SU-DHL-6 (cell line): ENCODE measurements around the gene SHROOM2.

ENCODE experiments used
- H2AFZ ChIP-seq: fragments of 200-600 bp; sonication (generic); 2 replicates; pipeline ENCODE4 v1.6.1; 2014; ENCODE audit warnings: low read depth, mild to moderate bottlenecking, moderate library complexity, mixed read lengths, antibody characterized with exemption, low read length; ENCODE audit not compliant: severe bottlenecking
- H3F3A ChIP-seq: fragments of 200-600 bp; shearing (Covaris generic); 2 replicates; pipeline ENCODE4 v1.6.0; 2016; ENCODE audit warnings: antibody characterized with exemption, mild to moderate bottlenecking; ENCODE audit not compliant: insufficient read depth
- H3K27ac ChIP-seq: fragments of 200-600 bp; sonication (generic); 2 replicates; pipeline ENCODE4 v1.5.1; 2016; ENCODE audit warnings: low read depth, mild to moderate bottlenecking, low read length, moderate library complexity, mixed read lengths
- H3K27me3 ChIP-seq: fragments of 200-600 bp; sonication (generic), shearing (Covaris generic); 2 replicates; pipeline ENCODE4 v1.6.0; 2014; ENCODE audit warnings: mild to moderate bottlenecking, low read length
- H3K36me3 ChIP-seq: fragments of 200-600 bp; sonication (generic); 2 replicates; pipeline ENCODE4 v1.6.1; 2014; ENCODE audit warnings: mild to moderate bottlenecking, low read length, mixed read lengths
- H3K4me2 ChIP-seq: fragments of 300-600, 200-600 bp; shearing (Covaris generic), sonication (generic); 2 replicates; pipeline ENCODE4 v1.6.0; 2014; ENCODE audit warnings: low read length, low read depth, mild to moderate bottlenecking; ENCODE audit not compliant: poor library complexity, severe bottlenecking
- H3K4me3 ChIP-seq: fragments of 200-600 bp; sonication (generic); 2 replicates; pipeline ENCODE4 v1.5.1; 2014; ENCODE audit warnings: antibody characterized with exemption, low read length, mild to moderate bottlenecking, mixed read lengths; ENCODE audit not compliant: insufficient read depth, poor library complexity, severe bottlenecking
- H3K79me2 ChIP-seq: fragments of 200-600 bp; sonication (generic); 2 replicates; pipeline ENCODE4 v1.6.1; 2014; ENCODE audit warnings: mild to moderate bottlenecking, low read length, moderate library complexity; ENCODE audit not compliant: insufficient read depth
- H3K9ac ChIP-seq: fragments of 200-600 bp; sonication (generic); 2 replicates; pipeline ENCODE4 v1.7.0; 2014; ENCODE audit warnings: mild to moderate bottlenecking, low read length
- H3K9me2 ChIP-seq: fragments of 200-600 bp; sonication (generic); replicated peaks from 2 replicates; pipeline ENCODE4 v1.6.1; 2014; ENCODE audit warnings: low read length; ENCODE audit not compliant: insufficient read depth
- H3K9me3 ChIP-seq: fragments of 200-600 bp; sonication (generic); 2 replicates; pipeline ENCODE4 v1.6.1; 2014; ENCODE audit warnings: low read length, mixed read lengths; ENCODE audit not compliant: insufficient read depth
- H4K20me1 ChIP-seq: fragments of 200-600 bp; sonication (generic); 2 replicates; pipeline ENCODE4 v1.6.1; 2014; ENCODE audit warnings: low read depth, mild to moderate bottlenecking, antibody characterized with exemption, low read length, moderate library complexity, mixed read lengths
- EZH2phosphoT487 ChIP-seq: fragments of 200-600 bp; sonication (generic), shearing (Covaris generic); conservative IDR thresholded peaks from 2 replicates; pipeline ENCODE4 v1.6.1; 2018; ENCODE audit warnings: mild to moderate bottlenecking, antibody characterized with exemption, low read length, moderate library complexity, mixed read lengths
- TF ChIP-seq, protein P1 (sequence below): fragments of 200-600 bp; sonication (generic); IDR thresholded peaks from one replicate; pipeline ENCODE4 v1.5.1; 2017; ENCODE audit warnings: antibody characterized with exemption, mild to moderate bottlenecking, low read length, moderate library complexity; ENCODE audit not compliant: insufficient read depth, poor library complexity, severe bottlenecking

SHROOM2 gene

GRCh38 chrX:9966775-9967408 is 180.7 kb downstream of the SHROOM2 start, which contains the start of gene CLDN34:
TSS of gene CLDN34 (plus strand) at chrX:9967358. CDS start at chrX:9967358, 0 bp downstream.
- no peak for TF ChIP-seq EZH2phosphoT487
- TF ChIP-seq, protein P1, sequence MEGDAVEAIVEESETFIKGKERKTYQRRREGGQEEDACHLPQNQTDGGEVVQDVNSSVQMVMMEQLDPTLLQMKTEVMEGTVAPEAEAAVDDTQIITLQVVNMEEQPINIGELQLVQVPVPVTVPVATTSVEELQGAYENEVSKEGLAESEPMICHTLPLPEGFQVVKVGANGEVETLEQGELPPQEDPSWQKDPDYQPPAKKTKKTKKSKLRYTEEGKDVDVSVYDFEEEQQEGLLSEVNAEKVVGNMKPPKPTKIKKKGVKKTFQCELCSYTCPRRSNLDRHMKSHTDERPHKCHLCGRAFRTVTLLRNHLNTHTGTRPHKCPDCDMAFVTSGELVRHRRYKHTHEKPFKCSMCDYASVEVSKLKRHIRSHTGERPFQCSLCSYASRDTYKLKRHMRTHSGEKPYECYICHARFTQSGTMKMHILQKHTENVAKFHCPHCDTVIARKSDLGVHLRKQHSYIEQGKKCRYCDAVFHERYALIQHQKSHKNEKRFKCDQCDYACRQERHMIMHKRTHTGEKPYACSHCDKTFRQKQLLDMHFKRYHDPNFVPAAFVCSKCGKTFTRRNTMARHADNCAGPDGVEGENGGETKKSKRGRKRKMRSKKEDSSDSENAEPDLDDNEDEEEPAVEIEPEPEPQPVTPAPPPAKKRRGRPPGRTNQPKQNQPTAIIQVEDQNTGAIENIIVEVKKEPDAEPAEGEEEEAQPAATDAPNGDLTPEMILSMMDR, result peak; percentile 13
- H3K9me2 ChIP-seq, result no peaks in the 10 kb centered on the region
- H3K9ac ChIP-seq, result no peak within 1 kb of the TSS
- H3K27ac ChIP-seq, result no peak within 1 kb of the TSS
- no peak within 1 kb of the TSS for H3K4me3 ChIP-seq
- H3K79me2 ChIP-seq, result no peaks in the 10 kb centered on the region
- H3K4me2 ChIP-seq, result no peak within 1 kb of the TSS
- no peaks in the 10 kb centered on the region for H3K9me3 ChIP-seq
- H3F3A ChIP-seq, result no peaks in the 10 kb centered on the region
- H3K27me3 ChIP-seq, result no peaks in the 10 kb centered on the region
- H2AFZ ChIP-seq, result no peak within 1 kb of the TSS
- H4K20me1 ChIP-seq, result no peaks in the 10 kb centered on the region
- no peaks in the 10 kb centered on the region for H3K36me3 ChIP-seq

GRCh38 chrX:9977635-9978034 is 191.4 kb downstream of the SHROOM2 start:
- Histone ChIP-seq H4K20me1 (no peaks in the 10 kb centered on the region), H3K4me2 (no peak overlapping the region), H3K9ac (no peak overlapping the region), H3K27me3 (no peaks in the 10 kb centered on the region), H3K79me2 (no peaks in the 10 kb centered on the region), H3K9me2 (no peaks in the 10 kb centered on the region), H2AFZ (no peak overlapping the region), H3K36me3 (no peaks in the 10 kb centered on the region), H3K4me3 (no peak overlapping the region), H3F3A (peaks cover 8% of the 10 kb centered on the region; the same call in 1 of the 2 replicates), H3K9me3 (no peaks in the 10 kb centered on the region), H3K27ac (no peak overlapping the region)
- TF ChIP-seq, protein P1, result no peak
- TF ChIP-seq EZH2phosphoT487, result no peak

DNA sequence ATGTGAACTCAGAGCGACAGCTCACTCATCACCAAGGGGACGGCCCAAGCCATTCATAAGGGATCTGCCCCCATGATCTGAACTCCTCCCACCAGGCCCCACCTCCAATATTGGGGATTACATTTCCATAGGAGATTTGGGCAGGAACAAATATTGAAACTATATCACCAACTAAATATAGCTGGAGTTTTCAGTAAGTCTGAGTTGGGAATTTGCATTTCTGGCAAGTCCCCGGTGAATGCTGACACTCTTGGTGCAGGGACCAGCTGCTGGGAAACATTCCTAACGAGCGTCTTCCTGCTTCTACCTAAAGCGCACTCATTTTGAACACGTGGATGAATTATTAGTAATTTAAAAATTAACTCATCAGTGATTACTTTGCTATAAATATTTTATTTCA is 194.2 kb downstream of the SHROOM2 start:
- H3F3A ChIP-seq, result peaks cover 8% of the 10 kb centered on the region; the same call in 1 of the 2 replicates
- H3K4me3 ChIP-seq, result no peak overlapping the region
- peak overlapping the region; percentile 95 for H3K27ac ChIP-seq
- no peak for TF ChIP-seq EZH2phosphoT487
- TF ChIP-seq, protein P1, result no peak
- H3K27me3 ChIP-seq, result no peaks in the 10 kb centered on the region
- no peaks in the 10 kb centered on the region for H3K79me2 ChIP-seq
- H4K20me1 ChIP-seq, result no peaks in the 10 kb centered on the region
- no peaks in the 10 kb centered on the region for H3K9me3 ChIP-seq
- no peak overlapping the region for H2AFZ ChIP-seq
- H3K9ac ChIP-seq, result 0 out of 2 replicates have a peak overlapping the region, but pooled peaks have one; percentile 52
- H3K4me2 ChIP-seq, result no peak overlapping the region
- no peaks in the 10 kb centered on the region for H3K9me2 ChIP-seq
- H3K36me3 ChIP-seq, result no peaks in the 10 kb centered on the region
